A673 (cell line): ENCODE results near the gene DCC. TPM values are rescaled to one million over a fixed set of nuclear protein-coding genes. Genes with fewer than 3 reads are reported as not detected.

Source experiments
- BruUV-seq: library from RNA; stranded (reverse); fragments of 400-500 nt; replicated peaks from 2 replicates; lab custom pipeline; 2021; lab: Mats Ljungman, UMichigan
- CTCF ChIA-PET: fragments of 300-600 bp; sonication (Branson Sonifier 250); formaldehyde crosslinking; loops from one replicate; lab custom pipeline; 2022; ENCODE audit warnings: antibody characterized with exemption; lab: Charles Lee
- POLR2A ChIA-PET: fragments of 300-600 bp; sonication (Branson Sonifier 250); formaldehyde crosslinking; loops from one replicate; lab custom pipeline; 2022; ENCODE audit warnings: antibody characterized with exemption; ENCODE audit not compliant: low non-redundant PET; lab: Charles Lee
- DNase-seq: peaks from one replicate; pipeline ENCODE4 v3.0.0-alpha.2; 2015; ENCODE audit warnings: low spot score
- H3K27ac ChIP-seq: fragments of 200-600 bp; sonication (generic); 2 replicates; pipeline ENCODE4 v1.5.1; 2016; ENCODE audit warnings: mixed run types, low read depth, mild to moderate bottlenecking, mixed read lengths, antibody characterized with exemption, low read length; ENCODE audit not compliant: poor library complexity, severe bottlenecking
- H3K27me3 ChIP-seq: fragments of 200-600 bp; sonication (generic); replicated peaks from 2 replicates; pipeline ENCODE4 v1.6.1; 2017; ENCODE audit warnings: mixed run types, low read depth, mild to moderate bottlenecking, mixed read lengths, antibody characterized with exemption, low read length; ENCODE audit not compliant: insufficient read depth, poor library complexity
- H3K36me3 ChIP-seq: fragments of 200-600 bp; sonication (generic); 2 replicates; pipeline ENCODE4 v1.6.1; 2016; ENCODE audit warnings: mixed run types, mild to moderate bottlenecking, mixed read lengths, antibody characterized with exemption, low read length; ENCODE audit not compliant: insufficient read depth, poor library complexity, severe bottlenecking
- H3K4me1 ChIP-seq: fragments of 200-600 bp; sonication (generic); 2 replicates; pipeline ENCODE4 v1.6.1; 2017; ENCODE audit warnings: mixed run types, mild to moderate bottlenecking, mixed read lengths, antibody characterized with exemption, low read length; ENCODE audit not compliant: insufficient read depth, poor library complexity, severe bottlenecking
- H3K4me3 ChIP-seq: fragments of 200-600 bp; sonication (generic); 2 replicates; pipeline ENCODE4 v1.5.1; 2016; ENCODE audit warnings: low read depth, mixed run types, mild to moderate bottlenecking, mixed read lengths, low read length; ENCODE audit not compliant: poor library complexity, severe bottlenecking
- H3K9me3 ChIP-seq: fragments of 200-600 bp; sonication (generic); 2 replicates; pipeline ENCODE4 v1.6.1; 2016; ENCODE audit warnings: mixed run types, low read depth, mild to moderate bottlenecking, mixed read lengths, antibody characterized with exemption, low read length; ENCODE audit not compliant: poor library complexity, severe bottlenecking
- CTCF ChIP-seq: fragments of 300-800, 200-600 bp; sonication (generic); conservative IDR thresholded peaks from 2 replicates; pipeline ENCODE4 v1.5.1; 2017; ENCODE audit warnings: low read depth, mild to moderate bottlenecking, antibody characterized with exemption, low read length, moderate library complexity, mixed read lengths
- EZH2 ChIP-seq: fragments of 200-600 bp; sonication (generic); IDR thresholded peaks from 2 replicates; pipeline ENCODE4 v1.6.1; 2017; ENCODE audit warnings: borderline replicate concordance, low read depth, mild to moderate bottlenecking, mixed read lengths, antibody characterized with exemption, low read length; ENCODE audit not compliant: poor library complexity, severe bottlenecking
- intact Hi-C: fragments of 100-400 bp; cut with micrococcal nuclease; formaldehyde crosslinking; loops from one replicate; pipeline ENCODE4 v1.10.0; 2022; ENCODE audit not compliant: unreplicated experiment
- total RNA-seq: library from RNA; stranded (reverse); gene quantifications from 2 replicates; pipeline ENCODE4 v1.2.3, GENCODE V29; 2021

DCC gene
- total RNA-seq, 1 experiment from 2014 or later, result 93.0 TPM

- TSS peak; percentile 58 for BruUV-seq
- H3K4me3 ChIP-seq, result no peak overlapping the region
- CTCF ChIA-PET, result interaction anchor here (0.6 kb wide), 1 partner anchor 36 kb away, joined by 6 read pairs; no protein-coding TSS in a partner anchor
These were observed 52.0 kb downstream of the DCC start for GRCh38 chr18:52391810-52392559.

DNA sequence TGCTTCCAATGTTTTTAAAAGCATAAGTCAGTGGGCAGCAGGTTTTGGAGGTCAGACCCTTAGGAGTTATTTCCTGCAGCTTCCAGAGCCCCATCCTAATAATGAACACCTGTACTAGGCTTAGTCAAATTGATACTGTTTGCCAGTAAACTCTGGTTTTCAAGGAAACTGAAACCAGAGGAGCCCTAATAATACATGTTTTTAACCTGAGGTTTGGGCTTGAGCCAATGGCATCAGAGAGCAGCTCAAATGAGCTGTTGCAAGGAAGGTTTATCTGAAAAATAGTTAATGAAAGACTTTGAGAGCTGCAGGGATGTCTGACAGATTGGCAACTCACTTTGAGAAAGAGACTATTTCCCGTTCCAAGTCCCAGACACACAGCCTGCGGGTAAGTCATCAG, 54.6 kb downstream of the DCC start:
- Histone ChIP-seq H3K4me3 (no peak overlapping the region), H3K27me3 (no peaks in the 10 kb centered on the region), H3K36me3 (no peaks in the 10 kb centered on the region), H3K4me1 (peaks cover 70% of the 10 kb centered on the region), H3K27ac (peak overlapping the region; percentile 51), H3K9me3 (no peaks in the 10 kb centered on the region)
- ChIA-PET CTCF (no interaction called here), POLR2A (no interaction called here)
- TF ChIP-seq EZH2, result no peak
- no peak for TF ChIP-seq CTCF
- no TSS peak for BruUV-seq
- DNase-seq, result no peak
- intact Hi-C loops, result no loop called here

More at GRCh38 chr18:52391810-52392559, 52.0 kb downstream of the DCC start:
- Histone ChIP-seq H3K4me1 (peaks cover 92% of the 10 kb centered on the region), H3K27me3 (no peaks in the 10 kb centered on the region), H3K9me3 (no peaks in the 10 kb centered on the region), H3K36me3 (no peaks in the 10 kb centered on the region), H3K27ac (peak overlapping the region; percentile 98)
- no peak for TF ChIP-seq CTCF
- peak; percentile 84 for DNase-seq
- intact Hi-C loops, result no loop called here
- POLR2A ChIA-PET, result interaction anchor here (0.7 kb wide), 1 partner anchor 287 kb away, joined by 5 read pairs; no protein-coding TSS in a partner anchor

GRCh38 chr18:52395146-52395852, 55.3 kb downstream of the DCC start:
- ChIA-PET CTCF (no interaction called here), POLR2A (no interaction called here)
- no peak overlapping the region for H3K4me3 ChIP-seq
- H3K36me3 ChIP-seq, result no peaks in the 10 kb centered on the region
- peak overlapping the region; percentile 51 for H3K27ac ChIP-seq
- peaks cover 63% of the 10 kb centered on the region for H3K4me1 ChIP-seq
- TF ChIP-seq CTCF, result no peak
- TF ChIP-seq EZH2, result no peak
- H3K9me3 ChIP-seq, result no peaks in the 10 kb centered on the region
- DNase-seq, result no peak
- intact Hi-C loops, result no loop called here
- H3K27me3 ChIP-seq, result no peaks in the 10 kb centered on the region
- BruUV-seq, result no TSS peak
